NCI-H1436 (cell line): Measurements from ENCODE around the gene PRELID3B.
A peak's percentile ranks its signal among the peaks of the same experiment; 100 is the strongest.

ENCODE experiments used
- DNase-seq: peaks from one replicate; lab custom pipeline; 2025; lab: John Stamatoyannopoulos, UW

PRELID3B gene

GRCh38 chr20:59042151-59042795 lies at the start of gene PRELID3B:
Gene PRELID3B, minus strand, starts transcription at chr20:59042786. Its CDS starts 56 bp downstream, at chr20:59042730.
- no peak for DNase-seq

GRCh38 chr20:59087829-59088433 lies 45.3 kb upstream of the PRELID3B start:
- DNase-seq: peak; percentile 39

GRCh38 chr20:59086923-59087322 lies 44.3 kb upstream of the PRELID3B start:
- no peak for DNase-seq

- DNase-seq: no peak
Observed at GRCh38 chr20:59084041-59084850, 41.7 kb upstream of the PRELID3B start.

- no peak for DNase-seq
Observed at GRCh38 chr20:59082981-59083380, 40.4 kb upstream of the PRELID3B start.

- no peak for DNase-seq
Observed at GRCh38 chr20:59082077-59082740, 39.6 kb upstream of the PRELID3B start.

- no peak for DNase-seq
Observed at GRCh38 chr20:59081036-59081435, 38.5 kb upstream of the PRELID3B start.

GRCh38 chr20:59078231-59078630 lies 35.6 kb upstream of the PRELID3B start:
- no peak for DNase-seq

- no peak for DNase-seq
Observed at GRCh38 chr20:59077705-59078104, 35.1 kb upstream of the PRELID3B start.

- DNase-seq: no peak
Observed at GRCh38 chr20:59075934-59076508, 33.4 kb upstream of the PRELID3B start.

- no peak for DNase-seq
Observed at GRCh38 chr20:59074456-59074855, 31.9 kb upstream of the PRELID3B start.

- no peak for DNase-seq
Observed at GRCh38 chr20:59073582-59073981, 31.0 kb upstream of the PRELID3B start.

GRCh38 chr20:59071216-59071615 lies 28.6 kb upstream of the PRELID3B start:
- no peak for DNase-seq

- DNase-seq: no peak
Observed at GRCh38 chr20:59069026-59069425, 26.4 kb upstream of the PRELID3B start.

GRCh38 chr20:59068534-59068933 lies 25.9 kb upstream of the PRELID3B start:
- DNase-seq: no peak

GRCh38 chr20:59064214-59064722 lies 21.7 kb upstream of the PRELID3B start:
- DNase-seq: peak; percentile 78

- no peak for DNase-seq
Observed at GRCh38 chr20:59063358-59064213, 21.0 kb upstream of the PRELID3B start.

GRCh38 chr20:59062081-59062480 lies 19.5 kb upstream of the PRELID3B start:
- no peak for DNase-seq

GRCh38 chr20:59055302-59055701 lies 12.7 kb upstream of the PRELID3B start:
- no peak for DNase-seq

GRCh38 chr20:59051666-59052185 lies 9.1 kb upstream of the PRELID3B start:
- DNase-seq: no peak

GRCh38 chr20:59050437-59050836 lies 7.9 kb upstream of the PRELID3B start:
- DNase-seq: no peak
